ENCODE results near the gene ECHDC1.

DNA sequence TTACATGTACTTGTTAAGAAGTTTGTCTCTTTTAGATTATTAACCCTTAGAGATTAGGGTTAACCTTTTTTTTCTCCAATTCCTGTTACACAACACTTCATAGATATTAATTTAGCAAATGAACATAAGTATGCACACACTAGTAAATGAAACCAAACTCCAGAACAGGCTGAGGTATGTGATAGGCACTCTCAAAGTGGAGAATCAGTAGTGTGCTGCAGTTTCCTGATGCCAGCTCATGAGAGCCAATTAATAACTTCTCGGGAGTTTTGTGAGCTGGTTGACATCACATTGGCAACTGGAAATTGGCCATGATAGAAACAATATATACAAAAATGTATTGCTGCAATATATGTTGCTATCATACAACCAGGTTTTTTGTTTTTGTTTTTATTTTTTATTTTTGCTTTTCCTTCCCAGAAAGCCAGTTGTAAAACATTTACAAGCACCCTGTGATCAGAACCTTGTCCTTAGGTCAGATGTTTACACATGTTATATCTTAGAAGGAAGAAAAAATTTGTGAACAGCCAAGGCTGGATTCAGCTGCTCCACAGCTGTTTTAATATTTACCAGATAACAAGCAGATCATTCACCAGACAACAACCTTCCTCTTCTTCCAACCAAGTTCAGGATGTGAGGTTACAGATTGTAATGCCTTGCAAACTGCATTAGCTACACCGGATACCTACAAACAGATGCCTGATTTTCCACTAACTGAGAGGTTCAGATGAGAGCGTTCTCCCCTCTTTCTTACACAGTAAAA is 42.4 kb upstream of the ECHDC1 start:
- TF ChIP-seq EZH2 (IDR thresholded peaks at IDR 0.05; ENCODE audit: insufficient read depth, poor library complexity, severe bottlenecking) (no peak), EZH2phosphoT487 (IDR thresholded peaks at IDR 0.05; ENCODE audit: insufficient read depth, low read depth) (no peak)

Data from GM23248 (cell line).